Endothelial cell of umbilical vein (primary cell): ENCODE data around the gene ARHGEF16. TPM values are rescaled to one million over a fixed set of nuclear protein-coding genes. Genes with fewer than 3 reads are reported as not detected.

ENCODE experiments used
- BruUV-seq: library from RNA; stranded (reverse); fragments of 400-500 nt; replicated peaks from 2 replicates; lab custom pipeline; 2021; lab: Mats Ljungman, UMichigan
- CTCF ChIA-PET: fragments of 300-600, 350-600 bp; sonication (Branson Sonifier 250); formaldehyde crosslinking; loops from one replicate; lab custom pipeline; 2021; ENCODE audit warnings: antibody characterized with exemption, inconsistent platforms; lab: Charles Lee
- POLR2A ChIA-PET: fragments of 300-600, 350-600 bp; sonication (Branson Sonifier 250); formaldehyde crosslinking; loops from one replicate; lab custom pipeline; 2021; ENCODE audit warnings: antibody characterized with exemption, inconsistent platforms; lab: Charles Lee
- DNase-seq: peaks from one replicate; pipeline ENCODE4 v3.0.0-alpha.2; 2011; ENCODE audit warnings: low read depth, low spot score
- FAIRE-seq: peaks from 2 replicates; lab custom pipeline; 2011; peaks lifted over from hg19 to GRCh38; lab: Jason Lieb, UNC
- H2AFZ ChIP-seq: 2 replicates; pipeline ENCODE4 v1.6.0; 2012; ENCODE audit warnings: low read depth, low read length, control low read depth, inconsistent platforms
- H3K27ac ChIP-seq: 2 replicates; pipeline ENCODE4 v1.5.1; 2011; ENCODE audit warnings: low read depth, mild to moderate bottlenecking, control low read depth, low read length, moderate library complexity; ENCODE audit not compliant: insufficient read depth
- H3K27me3 ChIP-seq, 2 experiments: 2 replicates each; pipeline versions ENCODE4 v1.6.0 to v1.6.1; 2011; ENCODE audit warnings: low read length in 2 of 2, mixed read lengths in 1 of 2; ENCODE audit not compliant: control insufficient read depth in 2 of 2, insufficient read depth in 2 of 2
- H3K36me3 ChIP-seq, 2 experiments: 2 replicates in 1 of 2; 3 replicates in 1 of 2; pipeline ENCODE4 v1.5.1; 2011; ENCODE audit warnings: low read length in 2 of 2, mild to moderate bottlenecking in 1 of 2, moderate library complexity in 1 of 2; ENCODE audit not compliant: control insufficient read depth in 2 of 2, insufficient read depth in 2 of 2; ENCODE audit errors: extremely low read depth in 1 of 2
- H3K4me1 ChIP-seq: 3 replicates; pipeline ENCODE4 v1.5.1; 2011; ENCODE audit warnings: mild to moderate bottlenecking, low read length; ENCODE audit not compliant: control insufficient read depth, insufficient read depth; ENCODE audit errors: extremely low read depth
- H3K4me2 ChIP-seq: 2 replicates; pipeline ENCODE4 v1.6.1; 2011; ENCODE audit warnings: low read length, control low read depth, mixed read lengths; ENCODE audit not compliant: insufficient read depth
- H3K4me3 ChIP-seq, 3 experiments: fragments of 200-600 bp in 1 of 3; sonication (generic), shearing (Covaris generic) in 1 of 3; replicated peaks in 1 of 3; 2 replicates each; pipeline ENCODE4 v1.5.1; 2011 to 2016; ENCODE audit warnings: control low read depth in 3 of 3, low read length in 3 of 3, mild to moderate bottlenecking in 2 of 3, inconsistent platforms in 1 of 3, low read depth in 1 of 3, moderate library complexity in 1 of 3; ENCODE audit not compliant: insufficient read depth in 1 of 3
- H3K79me2 ChIP-seq: 2 replicates; pipeline ENCODE4 v1.6.0; 2012; ENCODE audit warnings: low read length, inconsistent platforms; ENCODE audit not compliant: control insufficient read depth, insufficient read depth
- H3K9ac ChIP-seq: replicated peaks from 2 replicates; pipeline ENCODE3; 2011; ENCODE audit warnings: low read length, control low read depth; ENCODE audit not compliant: insufficient read depth; ENCODE audit errors: extremely low read depth
- H3K9me1 ChIP-seq: replicated peaks from 3 replicates; pipeline ENCODE4 v1.6.0; 2011; ENCODE audit warnings: mild to moderate bottlenecking, low read length; ENCODE audit not compliant: control insufficient read depth, insufficient read depth; ENCODE audit errors: extremely low read depth
- H3K9me3 ChIP-seq: replicated peaks from 2 replicates; pipeline ENCODE4 v1.5.1; 2012; ENCODE audit warnings: low read length, inconsistent platforms; ENCODE audit not compliant: control insufficient read depth, insufficient read depth
- H4K20me1 ChIP-seq: replicated peaks from 2 replicates; pipeline ENCODE3; 2011; ENCODE audit warnings: mild to moderate bottlenecking, low read length; ENCODE audit not compliant: control insufficient read depth, insufficient read depth; ENCODE audit errors: extremely low read depth
- CTCF ChIP-seq, 2 donors: IDR thresholded peaks; 1 replicate in 1 of 2; 2 replicates in 1 of 2; pipeline ENCODE4 v1.5.1; 2011; ENCODE audit warnings: low read length in 2 of 2, mild to moderate bottlenecking in 2 of 2, moderate library complexity in 2 of 2, control low read depth in 1 of 2, inconsistent platforms in 1 of 2, low read depth in 1 of 2; ENCODE audit not compliant: insufficient read depth in 1 of 2; ENCODE audit errors: extremely low read depth in 1 of 2
- EZH2 ChIP-seq: IDR thresholded peaks from 2 replicates; pipeline ENCODE4 v1.6.1; 2012; ENCODE audit warnings: borderline replicate concordance, low read depth, mild to moderate bottlenecking, moderate library complexity, low read length, inconsistent platforms; ENCODE audit not compliant: severe bottlenecking
- FOS ChIP-seq: IDR thresholded peaks from 2 replicates; pipeline ENCODE4 v1.6.1; 2011; ENCODE audit warnings: mild to moderate bottlenecking, low read length, moderate library complexity, borderline replicate concordance; ENCODE audit not compliant: insufficient read depth
- GATA2 ChIP-seq: IDR thresholded peaks from 2 replicates; pipeline ENCODE4 v1.7.0; 2011; ENCODE audit warnings: low read depth, mild to moderate bottlenecking, moderate library complexity, mixed read lengths, low read length; ENCODE audit not compliant: insufficient read length, insufficient read depth
- JUN ChIP-seq: IDR thresholded peaks from 2 replicates; pipeline ENCODE4 v1.6.1; 2011; ENCODE audit warnings: borderline replicate concordance, low read depth; ENCODE audit not compliant: insufficient read length, insufficient read depth
- MYC ChIP-seq: IDR thresholded peaks from one replicate; pipeline ENCODE4 v1.6.1; 2011; ENCODE audit warnings: mild to moderate bottlenecking, low read depth, low read length
- POLR2A ChIP-seq: IDR thresholded peaks from 2 replicates; pipeline ENCODE4 v1.6.1; 2012; ENCODE audit warnings: low read depth, mild to moderate bottlenecking, control low read depth, low read length
- POLR2AphosphoS5 ChIP-seq: IDR thresholded peaks from 2 replicates; pipeline ENCODE4 v1.6.1; 2012; ENCODE audit warnings: low read depth, mild to moderate bottlenecking, control low read depth, low read length, moderate library complexity; ENCODE audit not compliant: insufficient read depth
- dilution Hi-C: fragments of 300-500 bp; cut with MboI; formaldehyde crosslinking; loops from one replicate; pipeline ENCODE4 v1.15.0; 2019; ENCODE audit warnings: low sequenced_read_pairs; ENCODE audit not compliant: extremely low pct_ligation_motif_present
- intact Hi-C: fragments of 100-400 bp; cut with micrococcal nuclease; formaldehyde crosslinking; loops from one replicate; pipeline ENCODE4 v1.10.0; 2022
- polyA plus RNA-seq, 4 experiments: library from polyadenylated mRNA; depleted of rRNA in 3 of 4; stranded (reverse) in 3 of 4; unstranded in 1 of 4; fragments of >200 nt; gene quantifications; 2 replicates each; pipeline versions ENCODE4 v1.2.1 to v1.2.3, GENCODE V29; 2011 to 2012; ENCODE audit warnings: missing spikeins in 1 of 4
- total RNA-seq: library from RNA; stranded (reverse); gene quantifications from 2 replicates; pipeline ENCODE4 v1.2.3, GENCODE V29; 2021
- TF ChIP-seq, protein P1 (sequence below): IDR thresholded peaks from 2 replicates; pipeline ENCODE4 v1.6.1; 2011; ENCODE audit not compliant: insufficient read depth, insufficient read length

ARHGEF16 gene
- total and polyA plus RNA-seq, 2 donors (not counting 3 experiments of a cell fraction or from before 2014, with no cell fraction given): 0.52 to 1.3 TPM

DNA sequence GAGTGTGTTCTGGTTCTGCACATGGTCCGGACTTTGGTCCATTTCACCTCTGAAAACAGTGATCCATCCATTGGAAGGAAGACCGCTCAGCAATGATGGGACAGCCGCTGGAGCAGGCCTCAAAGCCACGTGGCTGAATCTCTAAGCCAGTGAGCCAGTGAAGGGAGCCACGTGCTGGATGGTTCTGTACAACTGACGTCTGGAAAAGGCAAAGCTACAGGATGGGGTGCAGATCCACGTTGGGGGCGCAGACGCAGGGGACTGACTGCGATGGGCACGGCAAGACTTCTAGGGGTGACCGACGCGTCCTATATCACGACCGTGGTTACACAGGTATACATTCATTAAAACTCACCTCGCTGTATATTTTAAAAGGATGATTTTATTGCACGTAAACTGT lies 10.2 kb upstream of the ARHGEF16 start:
- POLR2A ChIA-PET: no interaction called here
- Histone ChIP-seq H3K79me2 (no peaks in the 10 kb centered on the region), H3K4me3 (no peak overlapping the region), H3K4me2 (no peak overlapping the region), H4K20me1 (no peaks in the 10 kb centered on the region), H3K36me3 (no peaks in the 10 kb centered on the region), H3K9me3 (no peaks in the 10 kb centered on the region), H3K27me3 (peaks cover 2% of the 10 kb centered on the region in 2 experiments), H3K27ac (no peak overlapping the region), H3K9ac (no peak overlapping the region), H3K9me1 (no peaks in the 10 kb centered on the region), H2AFZ (no peak overlapping the region), H3K4me1 (no peaks in the 10 kb centered on the region)
- CTCF ChIA-PET: interaction anchor here (1.7 kb wide), 1 partner anchor 9 kb away, joined by 8 read pairs; no protein-coding TSS in a partner anchor
- no TSS peak for BruUV-seq
- DNase-seq (no peak), FAIRE-seq (no peak)
- TF ChIP-seq, protein P1, sequence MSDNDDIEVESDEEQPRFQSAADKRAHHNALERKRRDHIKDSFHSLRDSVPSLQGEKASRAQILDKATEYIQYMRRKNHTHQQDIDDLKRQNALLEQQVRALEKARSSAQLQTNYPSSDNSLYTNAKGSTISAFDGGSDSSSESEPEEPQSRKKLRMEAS: no peak
- TF ChIP-seq POLR2A (no peak), CTCF (IDR thresholded peaks at IDR 0.05; ENCODE audit: extremely low read depth in 1 of 2, insufficient read depth in 1 of 2, low read depth in 1 of 2, low read length in 2 of 2) (no peak), JUN (no peak), MYC (no peak), FOS (no peak), EZH2 (no peak), POLR2AphosphoS5 (no peak), GATA2 (no peak)
- intact Hi-C loops (no loop called here), dilution Hi-C loops (no loop called here)
